22Rv1 (cell line): ENCODE data around the gene ZNF683.

ENCODE experiments used
- CTCF ChIP-seq: fragments of 450-650 bp; IDR thresholded peaks from 2 replicates; pipeline ENCODE4 v1.5.1; 2017; ENCODE audit warnings: mild to moderate bottlenecking
- ZFX ChIP-seq: fragments of 450-650 bp; IDR thresholded peaks from 2 replicates; pipeline ENCODE4 v1.6.1; 2017; ENCODE audit warnings: antibody characterized with exemption, borderline replicate concordance

DNA sequence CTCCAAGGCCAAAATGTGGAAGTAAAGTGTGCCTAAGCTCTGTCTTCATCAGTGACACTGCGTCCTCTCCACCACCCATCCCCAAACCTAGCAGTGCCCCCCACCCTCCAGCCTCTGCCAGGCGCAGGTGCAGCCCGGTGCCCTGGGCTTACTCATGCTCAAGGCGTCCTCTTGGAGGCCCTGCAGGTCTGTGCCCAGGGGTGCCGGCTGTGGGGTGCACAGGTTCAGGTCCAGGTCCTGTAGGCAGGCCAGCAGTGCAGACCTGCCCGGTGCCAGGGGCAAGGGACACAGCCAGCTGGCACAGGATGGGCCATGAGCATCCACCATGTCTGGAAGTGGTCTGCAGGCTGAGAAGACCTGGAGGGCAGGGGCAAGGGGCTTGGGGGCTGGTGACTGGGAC is 5.1 kb downstream of the ZNF683 start:
- no peak for TF ChIP-seq CTCF
- TF ChIP-seq ZFX = no peak
